Hepatocyte (in vitro differentiated cells): ENCODE measurements around the gene SYNDIG1. TPM values are rescaled to one million over a fixed set of nuclear protein-coding genes. Genes with fewer than 3 reads are reported as not detected.

Experiments
- DNase-seq: peaks from one replicate; pipeline ENCODE4 v3.0.0-alpha.2; 2016; ENCODE audit warnings: low spot score
- H2AFZ ChIP-seq: fragments of 200-600 bp; sonication (generic); 2 replicates; pipeline ENCODE4 v1.6.0; 2016; ENCODE audit warnings: antibody characterized with exemption, mild to moderate bottlenecking
- H3K27ac ChIP-seq: fragments of 200-600 bp; sonication (generic); 2 replicates; pipeline ENCODE4 v1.5.1; 2016; ENCODE audit warnings: mild to moderate bottlenecking
- H3K27me3 ChIP-seq: fragments of 200-600 bp; sonication (generic); 2 replicates; pipeline ENCODE4 v1.6.1; 2016
- H3K36me3 ChIP-seq: fragments of 200-600 bp; sonication (generic); replicated peaks from 2 replicates; pipeline ENCODE4 v1.5.1; 2016; ENCODE audit warnings: low read depth; ENCODE audit not compliant: insufficient read depth
- H3K4me1 ChIP-seq: fragments of 200-600 bp; sonication (generic); 2 replicates; pipeline ENCODE4 v1.5.1; 2016; ENCODE audit warnings: mild to moderate bottlenecking, moderate library complexity; ENCODE audit not compliant: insufficient read depth
- H3K4me2 ChIP-seq: fragments of 200-600 bp; sonication (generic); 2 replicates; pipeline ENCODE4 v1.6.0; 2016
- H3K4me3 ChIP-seq: fragments of 200-600 bp; sonication (generic); 2 replicates; pipeline ENCODE4 v1.5.1; 2016; ENCODE audit warnings: mild to moderate bottlenecking
- H3K79me2 ChIP-seq: fragments of 200-600 bp; sonication (generic); 2 replicates; pipeline ENCODE4 v1.6.0; 2017; ENCODE audit warnings: mild to moderate bottlenecking
- H3K9me2 ChIP-seq: fragments of 200-600 bp; sonication (generic); replicated peaks from 2 replicates; pipeline ENCODE4 v1.6.0; 2017; ENCODE audit warnings: mild to moderate bottlenecking; ENCODE audit not compliant: insufficient read depth
- H3K9me3 ChIP-seq: fragments of 200-600 bp; sonication (generic); 2 replicates; pipeline ENCODE4 v1.5.1; 2016; ENCODE audit warnings: low read depth, mild to moderate bottlenecking
- H4K20me1 ChIP-seq: fragments of 200-600 bp; sonication (generic); 2 replicates; pipeline ENCODE4 v1.6.0; 2016; ENCODE audit warnings: mild to moderate bottlenecking; ENCODE audit not compliant: insufficient read depth, poor library complexity, severe bottlenecking
- CTCF ChIP-seq: fragments of 200-600 bp; sonication (generic); IDR thresholded peaks from 2 replicates; pipeline ENCODE4 v1.5.1; 2016; ENCODE audit warnings: antibody characterized with exemption, mild to moderate bottlenecking; ENCODE audit not compliant: poor library complexity
- EZH2 ChIP-seq: fragments of 200-600 bp; sonication (generic); IDR thresholded peaks from 2 replicates; pipeline ENCODE4 v1.6.1; 2016; ENCODE audit warnings: antibody characterized with exemption, mild to moderate bottlenecking, borderline replicate concordance
- EZH2phosphoT487 ChIP-seq: fragments of 200-600 bp; sonication (generic); IDR thresholded peaks from one replicate; pipeline ENCODE4 v1.6.1; 2018; ENCODE audit warnings: antibody characterized with exemption, mild to moderate bottlenecking, low read depth, moderate library complexity; ENCODE audit not compliant: unreplicated experiment, severe bottlenecking
- WGBS: methylation state at CpG from one replicate; pipeline ENCODE4 v1.1.6; 2016; ENCODE audit warnings: low lambda C conversion rate; ENCODE audit errors: missing lambda C conversion rate; 5-methylcytosine and 5-hydroxymethylcytosine counted together
- polyA plus RNA-seq: library from polyadenylated mRNA; unstranded; fragments of >200 nt; fragmentation: Nextera tagmentation; extraction: Ambion mirVana; gene quantifications from 2 replicates; pipeline ENCODE4 v1.2.1, GENCODE V29; 2016
- total RNA-seq: library from RNA; depleted of rRNA; stranded (reverse); fragments of >200 nt; gene quantifications from 2 replicates; pipeline ENCODE4 v1.2.3, GENCODE V29; 2014

The SYNDIG1 gene
- total and polyA plus RNA-seq, 2 experiments from 2014 or later, result 1.5 to 2.3 TPM

- Histone ChIP-seq H4K20me1 (no peaks in the 10 kb centered on the region), H3K36me3 (no peaks in the 10 kb centered on the region), H3K4me3 (no peak overlapping the region), H3K9me3 (no peaks in the 10 kb centered on the region), H2AFZ (no peak overlapping the region), H3K4me2 (no peak overlapping the region), H3K79me2 (no peaks in the 10 kb centered on the region), H3K4me1 (no peaks in the 10 kb centered on the region), H3K27ac (no peak overlapping the region), H3K27me3 (no peaks in the 10 kb centered on the region), H3K9me2 (no peaks in the 10 kb centered on the region)
- DNase-seq, result no peak
- WGBS, result 74% methylated on average over 3 of the region's 3 CpGs
- TF ChIP-seq EZH2, result no peak
- no peak for TF ChIP-seq CTCF
- TF ChIP-seq EZH2phosphoT487, result no peak
Measured at GRCh38 chr20:24542721-24543120, 73.3 kb downstream of the SYNDIG1 start.

- WGBS, result 93% methylated on average over 19 of the region's 19 CpGs
- H4K20me1 ChIP-seq, result no peaks in the 10 kb centered on the region
- DNase-seq, result no peak
- H3K4me2 ChIP-seq, result no peak overlapping the region
- no peak overlapping the region for H3K4me3 ChIP-seq
- no peaks in the 10 kb centered on the region for H3K4me1 ChIP-seq
- H3K36me3 ChIP-seq, result no peaks in the 10 kb centered on the region
- no peaks in the 10 kb centered on the region for H3K27me3 ChIP-seq
- H3K9me2 ChIP-seq, result no peaks in the 10 kb centered on the region
- TF ChIP-seq CTCF, result no peak
- no peak for TF ChIP-seq EZH2
- TF ChIP-seq EZH2phosphoT487, result no peak
- no peaks in the 10 kb centered on the region for H3K79me2 ChIP-seq
- H2AFZ ChIP-seq, result no peak overlapping the region
- H3K27ac ChIP-seq, result no peak overlapping the region
- H3K9me3 ChIP-seq, result no peaks in the 10 kb centered on the region
Measured at GRCh38 chr20:24543168-24543567, 73.7 kb downstream of the SYNDIG1 start.

- no peaks in the 10 kb centered on the region for H3K36me3 ChIP-seq
- TF ChIP-seq CTCF (no peak), EZH2phosphoT487 (no peak), EZH2 (no peak)
- no peak for DNase-seq
- H3K4me1 ChIP-seq, result no peaks in the 10 kb centered on the region
- no peaks in the 10 kb centered on the region for H3K27me3 ChIP-seq
- 81% methylated on average over 6 of the region's 6 CpGs for WGBS
- no peak overlapping the region for H3K27ac ChIP-seq
- no peak overlapping the region for H3K4me2 ChIP-seq
- no peaks in the 10 kb centered on the region for H4K20me1 ChIP-seq
- H3K9me3 ChIP-seq, result no peaks in the 10 kb centered on the region
- no peak overlapping the region for H3K4me3 ChIP-seq
- no peaks in the 10 kb centered on the region for H3K79me2 ChIP-seq
- no peaks in the 10 kb centered on the region for H3K9me2 ChIP-seq
- H2AFZ ChIP-seq, result no peak overlapping the region
Measured at GRCh38 chr20:24543741-24544140, 74.3 kb downstream of the SYNDIG1 start.

- Histone ChIP-seq H4K20me1 (no peaks in the 10 kb centered on the region), H3K9me2 (no peaks in the 10 kb centered on the region), H3K4me3 (no peak overlapping the region), H2AFZ (no peak overlapping the region), H3K27ac (no peak overlapping the region), H3K36me3 (no peaks in the 10 kb centered on the region), H3K4me1 (no peaks in the 10 kb centered on the region), H3K79me2 (no peaks in the 10 kb centered on the region), H3K9me3 (no peaks in the 10 kb centered on the region), H3K4me2 (no peak overlapping the region), H3K27me3 (no peaks in the 10 kb centered on the region)
- TF ChIP-seq CTCF, result no peak
- no peak for TF ChIP-seq EZH2phosphoT487
- no peak for TF ChIP-seq EZH2
- WGBS, result 83% methylated on average over 7 of the region's 7 CpGs
- DNase-seq, result no peak
Measured at GRCh38 chr20:24544371-24544770, 74.9 kb downstream of the SYNDIG1 start.
